ENCODE results near the gene FAM98B.

The FAM98B gene

GRCh38 chr15:38461066-38461833 is 7.3 kb downstream of the FAM98B start:
- no peak for DNase-seq (ENCODE audit: low spot score)

- DNase-seq (ENCODE audit: low spot score), result no peak
Measured at GRCh38 chr15:38463893-38464292, 10.0 kb downstream of the FAM98B start.

GRCh38 chr15:38464675-38465074 is 10.7 kb downstream of the FAM98B start:
- DNase-seq (ENCODE audit: low spot score), result no peak

- no peak for DNase-seq (ENCODE audit: low spot score)
Measured at GRCh38 chr15:38470816-38471215, 16.9 kb downstream of the FAM98B start.

- DNase-seq (ENCODE audit: low spot score), result no peak
Measured at GRCh38 chr15:38471974-38472373, 18.0 kb downstream of the FAM98B start.

- DNase-seq (ENCODE audit: low spot score), result peak; percentile 78
Measured at GRCh38 chr15:38474155-38474757, 20.3 kb downstream of the FAM98B start.

GRCh38 chr15:38475361-38475760 is 21.4 kb downstream of the FAM98B start:
- no peak for DNase-seq (ENCODE audit: low spot score)

GRCh38 chr15:38476120-38476519 is 22.2 kb downstream of the FAM98B start:
- no peak for DNase-seq (ENCODE audit: low spot score)

- DNase-seq (ENCODE audit: low spot score), result no peak
Measured at GRCh38 chr15:38477637-38478036, 23.7 kb downstream of the FAM98B start.

- DNase-seq (ENCODE audit: low spot score), result no peak
Measured at GRCh38 chr15:38479266-38479665, 25.3 kb downstream of the FAM98B start.

- DNase-seq (ENCODE audit: low spot score), result no peak
Measured at GRCh38 chr15:38479756-38480155, 25.8 kb downstream of the FAM98B start.

GRCh38 chr15:38481113-38481512 is 27.2 kb downstream of the FAM98B start:
- no peak for DNase-seq (ENCODE audit: low spot score)

- DNase-seq (ENCODE audit: low spot score), result no peak
Measured at GRCh38 chr15:38481761-38482160, 27.8 kb downstream of the FAM98B start.

GRCh38 chr15:38482572-38482971 is 28.6 kb downstream of the FAM98B start:
- no peak for DNase-seq (ENCODE audit: low spot score)

GRCh38 chr15:38486936-38487335 is 33.0 kb downstream of the FAM98B start:
- DNase-seq (ENCODE audit: low spot score), result no peak

- DNase-seq (ENCODE audit: low spot score), result no peak
Measured at GRCh38 chr15:38487378-38487777, 33.5 kb downstream of the FAM98B start.

- no peak for DNase-seq (ENCODE audit: low spot score)
Measured at GRCh38 chr15:38490242-38490922, 36.5 kb downstream of the FAM98B start.

- no peak for DNase-seq (ENCODE audit: low spot score)
Measured at GRCh38 chr15:38496151-38496550, 42.2 kb downstream of the FAM98B start.

GRCh38 chr15:38499651-38500050 is 45.7 kb downstream of the FAM98B start:
- DNase-seq (ENCODE audit: low spot score), result no peak

GRCh38 chr15:38503496-38503895 is 49.6 kb downstream of the FAM98B start:
- no peak for DNase-seq (ENCODE audit: low spot score)

GRCh38 chr15:38504680-38505467 is 50.9 kb downstream of the FAM98B start:
- no peak for DNase-seq (ENCODE audit: low spot score)

GRCh38 chr15:38506997-38507396 is 53.1 kb downstream of the FAM98B start:
- no peak for DNase-seq (ENCODE audit: low spot score)
